Muscle of leg (tissue), 11 donors: Measurements from ENCODE around the gene VGLL4. TPM values are rescaled to one million over a fixed set of nuclear protein-coding genes. Genes with fewer than 3 reads are reported as not detected.
A peak's percentile ranks its signal among the peaks of the same experiment; 100 is the strongest.

ENCODE experiments used
- DNase-seq: peaks from one replicate; pipeline ENCODE4 v3.0.0; 2013
- H3K27ac ChIP-seq: one replicate; pipeline ENCODE4 v1.5.1; 2013; ENCODE audit warnings: mild to moderate bottlenecking, low read length, control low read depth
- H3K27me3 ChIP-seq: one replicate; pipeline ENCODE4 v1.6.1; 2013; ENCODE audit warnings: low read length; ENCODE audit not compliant: control insufficient read depth, insufficient read depth
- H3K36me3 ChIP-seq: one replicate; pipeline ENCODE4 v1.6.1; 2013; ENCODE audit warnings: low read length; ENCODE audit not compliant: control insufficient read depth, insufficient read depth
- H3K4me1 ChIP-seq: one replicate; pipeline ENCODE4 v1.6.1; 2013; ENCODE audit warnings: low read length; ENCODE audit not compliant: control insufficient read depth, insufficient read depth
- H3K4me3 ChIP-seq: one replicate; pipeline ENCODE4 v1.5.1; 2013; ENCODE audit warnings: low read length, control low read depth
- H3K9me3 ChIP-seq: replicated peaks from 2 replicates; pipeline ENCODE4 v1.6.1; 2013; ENCODE audit warnings: low read depth, low read length; ENCODE audit not compliant: control insufficient read depth
- WGBS: methylation state at CpG from one replicate; pipeline ENCODE4 v1.1.5; 2013; ENCODE audit warnings: missing lambda C conversion rate; ENCODE audit not compliant: insufficient coverage; 5-methylcytosine and 5-hydroxymethylcytosine counted together
- polyA plus RNA-seq, 8 donors: library from polyadenylated mRNA; unstranded; fragments of 120-200 nt; gene quantifications; one replicate each; pipeline versions ENCODE4 v1.2.1 to v1.2.3, GENCODE V29; 2013; ENCODE audit warnings: inconsistent platforms in 1 of 8, low replicate concordance in 1 of 8; ENCODE audit not compliant: insufficient read length in 8 of 8, insufficient read depth in 1 of 8
- total RNA-seq: library from RNA; stranded (reverse); fragments of 120-200 nt; gene quantifications from one replicate; pipeline ENCODE4 v1.2.4, GENCODE V29; 2013

Gene VGLL4
- total and polyA plus RNA-seq, 9 donors: 36.7 to 58.4 (median 49.4) TPM

GRCh38 chr3:11509173-11510000 is 134.3 kb downstream of the VGLL4 start:
- DNase-seq: peak; percentile 88
- 7% methylated on average over 3 of the region's 9 CpGs for WGBS
- H3K4me1 ChIP-seq: peaks cover 32% of the 10 kb centered on the region
- no peak overlapping the region for H3K4me3 ChIP-seq
- no peaks in the 10 kb centered on the region for H3K9me3 ChIP-seq
- H3K27ac ChIP-seq: peak overlapping the region; percentile 69
- no peaks in the 10 kb centered on the region for H3K27me3 ChIP-seq
- H3K36me3 ChIP-seq: no peaks in the 10 kb centered on the region

- Histone ChIP-seq H3K4me1 (peaks cover 27% of the 10 kb centered on the region), H3K9me3 (no peaks in the 10 kb centered on the region), H3K4me3 (no peak overlapping the region), H3K27me3 (no peaks in the 10 kb centered on the region), H3K27ac (peak overlapping the region; percentile 69), H3K36me3 (no peaks in the 10 kb centered on the region)
- peak; percentile 29 for DNase-seq
- WGBS: no CpG with 5 or more reads among the region's 5 CpGs
Measured at GRCh38 chr3:11508346-11509172, 135.2 kb downstream of the VGLL4 start.

- DNase-seq: no peak
- no peaks in the 10 kb centered on the region for H3K9me3 ChIP-seq
- H3K27me3 ChIP-seq: no peaks in the 10 kb centered on the region
- H3K36me3 ChIP-seq: no peaks in the 10 kb centered on the region
- peaks cover 27% of the 10 kb centered on the region for H3K4me1 ChIP-seq
- no peak overlapping the region for H3K4me3 ChIP-seq
- H3K27ac ChIP-seq: no peak overlapping the region
Measured at GRCh38 chr3:11507719-11508118, 136.0 kb downstream of the VGLL4 start.

Other genes starting within 250 kb of the VGLL4 start
- 9.7 TPM for gene TAMM41, start 203.0 kb upstream of the VGLL4 start, total RNA-seq
- gene TAMM41, start 203.0 kb upstream of the VGLL4 start, polyA plus RNA-seq: 10 to 100 TPM; 10.7 to 14.9 (median 11.8) TPM